ENCODE data around the gene MAGEA6.
"Not testable (repeated sequence)": the region's sequence is repeated elsewhere in the genome, so short reads cannot be mapped to it uniquely, and the experiment has no call there.

Gene MAGEA6

DNA sequence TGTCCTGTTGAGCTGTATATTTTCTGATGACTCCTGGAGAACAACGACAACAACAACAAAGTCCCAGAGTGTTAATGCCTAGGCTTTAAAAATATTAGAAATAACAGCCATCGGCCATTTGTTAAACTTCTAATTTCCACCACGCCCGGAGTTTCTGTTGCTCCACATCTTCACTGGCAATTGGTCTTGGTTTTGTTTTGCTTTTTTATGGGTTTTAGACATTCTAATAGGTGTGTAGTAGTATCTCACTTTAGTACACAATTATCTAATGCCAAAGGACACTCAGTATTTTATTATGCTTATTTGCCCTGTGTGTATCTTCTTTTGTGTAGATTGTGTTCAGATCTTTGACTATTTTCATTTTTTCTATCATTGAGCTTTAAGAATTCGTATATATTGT lies 30.9 kb downstream of the MAGEA6 start:
- Histone ChIP-seq H3K9ac (ENCODE audit: insufficient read length, low read depth) (no peak overlapping the region), H3K9me3 (ENCODE audit: insufficient read depth, low read length) (no peaks in the 10 kb centered on the region), H3K27me3 (ENCODE audit: insufficient read depth, insufficient read length) (no peaks in the 10 kb centered on the region), H3K4me3 (ENCODE audit: insufficient read length, low read depth) (no peak overlapping the region), H3K36me3 (ENCODE audit: insufficient read depth, insufficient read length, low read length) (no peaks in the 10 kb centered on the region), H3K4me1 (ENCODE audit: insufficient read depth, insufficient read length) (no peaks in the 10 kb centered on the region)
- TF ChIP-seq ZNF274 (IDR thresholded peaks at IDR 0.05; ENCODE audit: low read depth, low read length): no peak
- no peak for TF ChIP-seq SUZ12 (IDR thresholded peaks at IDR 0.05; ENCODE audit: extremely low read depth, insufficient read depth, insufficient read length)
- no peak for TF ChIP-seq YY1 (IDR thresholded peaks at IDR 0.05; ENCODE audit: insufficient read depth, insufficient read length)
- no peak for DNase-seq (ENCODE audit: low read depth, low spot score)

GRCh38 chrX:152736528-152736927 lies 33.0 kb downstream of the MAGEA6 start:
- H3K9ac ChIP-seq (ENCODE audit: insufficient read length, low read depth); H3K9me3 ChIP-seq (ENCODE audit: insufficient read depth, low read length); H3K27me3 ChIP-seq (ENCODE audit: insufficient read depth, insufficient read length); DNase-seq (ENCODE audit: low read depth, low spot score); H3K36me3 ChIP-seq (ENCODE audit: insufficient read depth, insufficient read length, low read length); H3K4me1 ChIP-seq (ENCODE audit: insufficient read depth, insufficient read length); H3K4me3 ChIP-seq (ENCODE audit: insufficient read length, low read depth): not testable (repeated sequence)

DNA sequence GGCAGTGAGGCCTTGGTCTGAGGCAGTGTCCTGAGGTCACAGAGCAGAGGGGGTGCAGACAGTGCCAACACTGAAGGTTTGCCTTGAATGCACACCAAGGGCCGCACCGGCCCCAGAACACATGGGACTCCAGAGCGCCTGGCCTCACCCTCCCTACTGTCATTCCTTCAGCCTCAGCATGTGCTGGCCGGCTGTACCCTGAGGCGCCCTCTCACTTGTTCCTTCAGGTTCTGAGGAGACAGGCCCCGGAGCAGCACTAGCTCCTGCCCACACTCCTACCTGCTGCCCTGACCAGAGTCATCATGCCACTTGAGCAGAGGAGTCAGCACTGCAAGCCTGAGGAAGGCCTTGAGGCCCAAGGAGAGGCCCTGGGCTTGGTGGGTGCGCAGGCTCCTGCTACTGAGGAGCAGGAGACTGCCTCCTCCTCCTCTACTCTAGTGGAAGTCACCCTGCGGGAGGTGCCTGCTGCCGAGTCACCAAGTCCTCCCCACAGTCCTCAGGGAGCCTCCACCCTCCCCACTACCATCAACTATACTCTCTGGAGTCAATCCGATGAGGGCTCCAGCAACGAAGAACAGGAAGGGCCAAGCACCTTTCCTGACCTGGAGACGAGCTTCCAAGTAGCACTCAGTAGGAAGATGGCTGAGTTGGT lies 33.5 kb downstream of the MAGEA6 start:
- no peaks in the 10 kb centered on the region for H3K4me1 ChIP-seq (ENCODE audit: insufficient read depth, insufficient read length)
- H3K4me3 ChIP-seq (ENCODE audit: insufficient read length, low read depth): no peak overlapping the region
- TF ChIP-seq SUZ12 (IDR thresholded peaks at IDR 0.05; ENCODE audit: extremely low read depth, insufficient read depth, insufficient read length): no peak
- no peak for TF ChIP-seq YY1 (IDR thresholded peaks at IDR 0.05; ENCODE audit: insufficient read depth, insufficient read length)
- no peak for TF ChIP-seq ZNF274 (IDR thresholded peaks at IDR 0.05; ENCODE audit: low read depth, low read length)
- no peaks in the 10 kb centered on the region for H3K9me3 ChIP-seq (ENCODE audit: insufficient read depth, low read length)
- no peaks in the 10 kb centered on the region for H3K27me3 ChIP-seq (ENCODE audit: insufficient read depth, insufficient read length)
- H3K9ac ChIP-seq (ENCODE audit: insufficient read length, low read depth): no peak overlapping the region
- no peak for DNase-seq (ENCODE audit: low read depth, low spot score)
- no peaks in the 10 kb centered on the region for H3K36me3 ChIP-seq (ENCODE audit: insufficient read depth, insufficient read length, low read length)

GRCh38 chrX:152735101-152735500 lies 34.4 kb downstream of the MAGEA6 start:
- Histone ChIP-seq H3K4me1 (ENCODE audit: insufficient read depth, insufficient read length) (no peaks in the 10 kb centered on the region), H3K9me3 (ENCODE audit: insufficient read depth, low read length) (no peaks in the 10 kb centered on the region), H3K27me3 (ENCODE audit: insufficient read depth, insufficient read length) (no peaks in the 10 kb centered on the region), H3K36me3 (ENCODE audit: insufficient read depth, insufficient read length, low read length) (no peaks in the 10 kb centered on the region), H3K4me3 (ENCODE audit: insufficient read length, low read depth) (no peak overlapping the region), H3K9ac (ENCODE audit: insufficient read length, low read depth) (no peak overlapping the region)
- TF ChIP-seq YY1 (IDR thresholded peaks at IDR 0.05; ENCODE audit: insufficient read depth, insufficient read length) (no peak), SUZ12 (IDR thresholded peaks at IDR 0.05; ENCODE audit: extremely low read depth, insufficient read depth, insufficient read length) (no peak), ZNF274 (IDR thresholded peaks at IDR 0.05; ENCODE audit: low read depth, low read length) (no peak)
- DNase-seq (ENCODE audit: low read depth, low spot score): no peak

- H3K9ac ChIP-seq (ENCODE audit: insufficient read length, low read depth); H3K9me3 ChIP-seq (ENCODE audit: insufficient read depth, low read length); H3K36me3 ChIP-seq (ENCODE audit: insufficient read depth, insufficient read length, low read length); H3K4me3 ChIP-seq (ENCODE audit: insufficient read length, low read depth); H3K4me1 ChIP-seq (ENCODE audit: insufficient read depth, insufficient read length); H3K27me3 ChIP-seq (ENCODE audit: insufficient read depth, insufficient read length); DNase-seq (ENCODE audit: low read depth, low spot score): not testable (repeated sequence)
Measured at GRCh38 chrX:152734143-152734858, 35.2 kb downstream of the MAGEA6 start.

GRCh38 chrX:152733261-152733975 lies 36.1 kb downstream of the MAGEA6 start, which contains the start of the genes CSAG1 and MAGEA12:
CSAG1 (minus strand) TSS chrX:152733721; CDS start chrX:152732460, 1,261 bp downstream.
MAGEA12 (plus strand) TSS chrX:152733757; CDS start chrX:152736162, 2,405 bp downstream.
- no peaks in the 10 kb centered on the region for H3K9me3 ChIP-seq (ENCODE audit: insufficient read depth, low read length)
- TF ChIP-seq SUZ12 (IDR thresholded peaks at IDR 0.05; ENCODE audit: extremely low read depth, insufficient read depth, insufficient read length): no peak
- no peak for TF ChIP-seq ZNF274 (IDR thresholded peaks at IDR 0.05; ENCODE audit: low read depth, low read length)
- H3K27me3 ChIP-seq (ENCODE audit: insufficient read depth, insufficient read length): no peaks in the 10 kb centered on the region
- H3K9ac ChIP-seq (ENCODE audit: insufficient read length, low read depth): no peak within 1 kb of the TSS
- H3K4me1 ChIP-seq (ENCODE audit: insufficient read depth, insufficient read length): no peaks in the 10 kb centered on the region
- DNase-seq (ENCODE audit: low read depth, low spot score): no peak
- H3K4me3 ChIP-seq (ENCODE audit: insufficient read length, low read depth): no peak within 1 kb of the TSS
- no peaks in the 10 kb centered on the region for H3K36me3 ChIP-seq (ENCODE audit: insufficient read depth, insufficient read length, low read length)

DNA sequence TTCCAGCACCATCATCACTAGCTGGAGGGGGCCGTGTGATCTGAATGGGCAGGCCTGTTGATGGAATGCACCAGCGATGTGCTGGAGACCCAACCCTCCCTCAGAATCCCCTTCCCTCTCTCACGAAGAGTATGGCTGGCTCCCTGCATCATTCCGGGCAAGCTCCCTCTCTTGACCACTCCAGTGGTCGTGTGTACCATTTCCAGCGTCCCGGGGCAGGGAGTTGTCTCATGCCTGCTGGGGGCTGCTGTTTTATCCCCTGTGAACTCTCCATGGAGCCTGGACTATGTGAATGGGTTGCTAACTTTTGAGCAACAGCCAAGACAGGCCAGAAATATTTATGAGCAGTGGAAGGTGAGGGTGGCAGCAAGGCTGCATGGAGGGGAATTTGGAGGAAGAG lies 44.1 kb downstream of the MAGEA6 start:
- TF ChIP-seq SUZ12 (IDR thresholded peaks at IDR 0.05; ENCODE audit: extremely low read depth, insufficient read depth, insufficient read length): no peak
- no peak for TF ChIP-seq YY1 (IDR thresholded peaks at IDR 0.05; ENCODE audit: insufficient read depth, insufficient read length)
- TF ChIP-seq ZNF274 (IDR thresholded peaks at IDR 0.05; ENCODE audit: low read depth, low read length): no peak
- H3K9me3 ChIP-seq (ENCODE audit: insufficient read depth, low read length): no peaks in the 10 kb centered on the region
- no peaks in the 10 kb centered on the region for H3K36me3 ChIP-seq (ENCODE audit: insufficient read depth, insufficient read length, low read length)
- no peak overlapping the region for H3K4me3 ChIP-seq (ENCODE audit: insufficient read length, low read depth)
- no peaks in the 10 kb centered on the region for H3K4me1 ChIP-seq (ENCODE audit: insufficient read depth, insufficient read length)
- H3K27me3 ChIP-seq (ENCODE audit: insufficient read depth, insufficient read length): no peaks in the 10 kb centered on the region
- no peak overlapping the region for H3K9ac ChIP-seq (ENCODE audit: insufficient read length, low read depth)
- DNase-seq (ENCODE audit: low read depth, low spot score): peak; percentile 0

Measured in NT2/D1 (cell line).